NCI-H1417 treated with DMSO at 0.1 percent for 48 hours (cell line): ENCODE results near the gene DLG2.

ENCODE experiments used
- DNase-seq: peaks from one replicate; lab custom pipeline; 2025; lab: John Stamatoyannopoulos, UW

Gene DLG2

DNA sequence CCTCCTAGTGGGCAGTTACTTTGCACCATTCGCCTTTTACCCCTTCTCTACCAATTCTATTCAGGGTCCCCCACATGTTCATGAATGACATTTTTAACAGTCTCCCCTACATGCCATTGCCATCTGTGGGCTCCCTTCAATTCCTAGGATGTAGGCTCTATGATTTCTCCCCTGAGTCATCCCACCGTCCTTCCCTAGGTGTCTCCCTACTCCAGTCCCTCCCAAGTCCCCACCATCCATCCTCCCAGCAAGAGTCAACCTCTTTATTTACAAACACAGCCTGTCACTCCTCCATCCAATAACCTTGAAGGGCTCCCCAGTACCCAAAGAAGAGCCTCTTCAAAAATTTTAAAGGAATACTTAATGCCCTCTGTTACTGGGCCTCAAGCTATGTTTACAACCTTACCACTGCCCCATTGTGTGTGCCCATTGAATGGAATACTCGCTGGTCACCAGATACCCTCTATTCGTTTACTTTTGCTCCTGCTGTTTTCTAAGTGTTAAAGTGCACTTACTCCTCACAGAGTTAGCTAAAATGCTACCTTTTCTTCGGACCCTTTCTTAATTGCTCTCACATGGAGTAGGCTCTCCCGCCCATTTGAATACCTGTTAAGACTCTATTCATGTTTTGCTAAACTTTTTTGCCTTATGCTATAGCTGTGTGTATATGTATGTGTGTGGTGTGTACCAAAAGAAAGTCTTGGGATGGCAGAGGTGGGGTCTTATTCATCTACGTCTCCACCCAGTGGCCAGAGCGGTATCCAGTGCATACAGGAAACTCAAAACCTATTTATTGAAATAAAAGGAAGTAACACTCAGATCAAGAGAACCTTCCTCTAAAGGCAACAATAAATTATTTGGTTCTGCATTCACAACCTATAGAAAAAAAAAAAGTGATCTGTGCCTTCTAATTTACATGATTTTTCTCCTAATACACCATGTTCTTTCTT, 2105.2 kb downstream of the DLG2 start:
- DNase-seq: no peak

DNA sequence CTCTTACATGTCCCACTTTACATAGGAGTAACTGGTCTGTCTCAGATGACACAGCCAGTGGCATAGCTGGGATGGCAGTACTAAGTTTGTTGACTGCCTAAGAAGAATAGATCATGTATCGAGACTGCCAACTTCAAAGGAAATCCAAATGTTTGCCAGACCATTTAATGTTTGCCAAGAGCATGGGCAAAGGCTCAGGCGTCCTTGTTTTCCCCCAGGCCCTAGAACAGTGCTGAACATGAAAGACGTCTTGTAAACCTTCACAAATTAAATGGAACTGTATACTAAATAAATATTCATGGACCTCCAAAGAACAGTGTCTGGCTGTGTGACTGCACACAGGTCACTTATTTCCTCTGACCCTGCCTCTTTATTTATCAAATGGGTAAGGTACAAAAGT, 2106.3 kb downstream of the DLG2 start:
- DNase-seq: no peak

DNA sequence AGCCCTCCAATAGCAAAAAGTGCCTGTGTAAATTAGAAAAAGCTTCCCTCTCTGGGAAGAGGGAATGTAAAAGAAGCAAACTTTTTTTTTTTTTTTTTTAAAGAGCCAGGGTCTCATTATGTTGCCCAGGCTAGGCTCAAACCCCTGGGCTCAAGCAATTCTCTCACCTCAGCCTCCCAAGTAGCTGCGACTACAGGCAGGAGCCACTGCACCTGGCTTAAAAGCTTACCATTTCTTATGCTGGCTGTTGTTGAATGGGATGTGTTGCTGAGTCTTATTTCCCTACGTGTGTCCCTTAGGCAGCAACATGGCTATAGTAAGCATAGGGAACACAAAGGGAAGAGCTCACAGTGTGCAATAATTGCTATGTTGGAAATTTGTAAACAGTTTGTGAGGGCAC, 2115.5 kb downstream of the DLG2 start:
- peak; percentile 88 for DNase-seq

- DNase-seq: no peak
Measured at GRCh38 chr11:83510530-83511460, 2116.3 kb downstream of the DLG2 start.

DNA sequence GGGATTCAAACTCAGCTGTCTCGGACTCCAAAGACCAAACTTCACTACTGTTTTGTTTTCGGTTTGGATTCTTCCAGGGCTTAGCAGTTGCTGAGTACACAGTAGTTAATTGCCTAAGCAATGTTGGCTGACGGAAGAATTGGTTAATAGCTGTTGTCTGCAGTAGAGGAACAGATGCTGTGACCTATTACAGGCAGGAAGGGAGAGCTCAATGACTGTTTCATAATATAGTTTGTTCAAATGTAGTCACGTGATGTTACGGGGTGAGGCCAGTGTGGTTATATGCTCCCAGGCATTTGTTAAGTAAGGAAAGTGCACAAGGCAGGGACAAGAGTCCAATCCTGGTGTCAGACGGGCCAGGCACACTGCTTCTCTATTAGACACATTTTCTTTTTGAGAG, 2118.3 kb downstream of the DLG2 start:
- DNase-seq: peak; percentile 74

- DNase-seq: no peak
Measured at GRCh38 chr11:83502041-83502440, 2125.1 kb downstream of the DLG2 start.

- DNase-seq: peak; percentile 85
Measured at GRCh38 chr11:83493917-83494316, 2133.2 kb downstream of the DLG2 start.

GRCh38 chr11:83493034-83493433, 2134.1 kb downstream of the DLG2 start:
- no peak for DNase-seq

DNA sequence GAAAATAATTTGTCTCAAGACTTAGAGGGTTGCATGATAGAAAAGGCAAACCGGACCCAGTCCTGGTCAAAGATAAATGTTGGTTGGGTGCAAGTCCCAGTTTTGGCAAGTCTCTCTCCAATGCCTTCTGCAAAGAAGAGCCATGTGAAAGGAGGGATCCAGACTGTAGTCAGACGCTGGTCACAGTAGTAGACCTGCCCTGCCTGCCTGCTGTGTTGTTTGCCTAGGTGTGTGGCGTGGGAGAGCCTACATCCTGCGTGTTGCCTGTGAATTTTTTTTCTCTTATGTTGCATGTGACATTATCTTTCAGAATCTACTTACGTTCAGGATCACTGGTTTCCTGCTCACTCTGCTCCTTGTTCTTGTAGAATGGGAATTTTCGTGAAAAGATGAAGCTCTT, 2143.3 kb downstream of the DLG2 start:
- DNase-seq: no peak

- no peak for DNase-seq
Measured at GRCh38 chr11:83480811-83481210, 2146.3 kb downstream of the DLG2 start.

- no peak for DNase-seq
Measured at GRCh38 chr11:83480251-83480650, 2146.9 kb downstream of the DLG2 start.

DNA sequence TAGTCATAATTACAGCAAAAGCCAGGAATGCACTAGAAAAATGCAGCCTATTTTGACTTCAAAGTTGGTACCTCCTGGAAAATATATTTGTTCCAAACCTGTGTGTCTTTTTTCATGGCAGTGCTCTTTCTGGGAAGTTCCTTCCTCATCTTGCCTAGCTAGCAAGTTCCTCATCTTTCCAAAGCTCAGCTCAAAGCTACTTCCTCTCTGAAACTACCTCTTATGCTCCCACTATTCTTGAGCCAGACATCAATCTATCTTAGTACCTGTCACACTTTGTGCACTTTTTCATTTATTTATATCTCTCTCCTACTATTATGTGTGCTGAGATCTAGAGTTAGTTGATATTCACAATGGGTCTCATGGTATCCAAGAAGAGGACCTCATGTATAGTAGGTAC, 2149.4 kb downstream of the DLG2 start:
- DNase-seq: no peak

DNA sequence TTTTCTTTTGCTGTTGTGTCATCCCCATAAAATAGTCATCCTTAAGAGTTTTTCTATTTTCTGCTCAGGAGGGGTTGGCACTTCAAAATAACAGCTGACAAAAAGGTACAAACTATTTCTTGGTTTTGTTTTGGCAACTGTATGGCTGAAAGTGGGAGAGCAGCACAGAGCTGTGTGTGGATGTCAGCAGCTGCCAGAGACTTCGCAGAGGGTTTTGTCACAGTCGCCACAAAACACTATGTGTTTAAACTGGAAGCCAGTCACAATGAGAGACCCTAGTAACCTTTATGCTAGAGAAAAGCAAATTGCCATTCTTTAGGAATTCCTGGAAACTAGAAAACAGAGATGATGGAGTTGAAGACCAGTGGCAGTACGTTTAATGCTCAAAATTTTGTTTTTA, 2151.4 kb downstream of the DLG2 start:
- no peak for DNase-seq

GRCh38 chr11:83473743-83474142, 2153.4 kb downstream of the DLG2 start:
- no peak for DNase-seq

DNA sequence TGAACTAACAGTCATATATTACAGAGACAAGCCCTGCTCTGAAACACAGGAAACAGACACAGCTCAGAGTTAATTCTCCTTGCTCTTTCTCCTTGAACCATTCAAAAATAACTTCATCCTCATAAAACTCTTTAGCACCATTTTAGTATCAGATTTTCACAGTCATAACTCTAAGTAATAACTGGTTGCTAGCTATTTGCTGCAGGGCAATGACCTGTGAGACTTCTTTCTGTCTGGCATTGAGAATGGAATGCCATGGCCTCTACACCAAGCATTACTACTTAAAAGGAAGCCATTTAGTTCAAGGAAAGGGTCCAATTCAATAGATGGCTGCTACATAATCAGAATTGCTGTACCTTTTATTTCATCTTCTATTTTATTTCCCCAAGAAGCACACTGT, 2154.3 kb downstream of the DLG2 start:
- no peak for DNase-seq

GRCh38 chr11:83471831-83472727, 2155.1 kb downstream of the DLG2 start:
- DNase-seq: no peak

GRCh38 chr11:83467837-83468236, 2159.3 kb downstream of the DLG2 start:
- DNase-seq: no peak

GRCh38 chr11:83464160-83464944, 2162.8 kb downstream of the DLG2 start:
- DNase-seq: peak; percentile 8

- peak; percentile 13 for DNase-seq
Measured at GRCh38 chr11:83459798-83460197, 2167.3 kb downstream of the DLG2 start.

- no peak for DNase-seq
Measured at GRCh38 chr11:83456566-83456965, 2170.6 kb downstream of the DLG2 start.

DNA sequence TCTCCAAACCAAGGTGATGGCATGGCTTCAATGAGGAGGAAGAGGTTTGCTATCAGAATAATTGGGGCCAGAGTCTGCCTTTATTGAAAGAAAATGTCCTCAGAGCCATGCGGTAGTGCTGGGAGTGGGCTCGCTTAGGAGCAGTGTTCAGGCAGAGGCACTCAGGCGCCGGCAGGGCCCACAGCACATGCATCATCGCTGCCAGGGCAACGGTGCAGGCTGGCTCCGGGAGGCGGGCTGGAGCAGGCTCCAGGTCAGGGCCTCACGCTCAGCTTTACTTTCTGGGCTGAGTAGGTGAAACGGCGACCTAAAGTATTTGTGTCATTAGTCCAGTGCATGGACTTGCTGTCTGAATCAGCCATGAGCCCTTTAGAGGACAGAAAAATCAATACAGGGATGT, 2171.1 kb downstream of the DLG2 start:
- DNase-seq: no peak
